CD4-positive, alpha-beta T cell treated with Interleukin-10 for 1 hour (primary cell): ENCODE data around the gene TAF9.
"Not testable (repeated sequence)": the region's sequence is repeated elsewhere in the genome, so short reads cannot be mapped to it uniquely, and the experiment has no call there.

Source experiments
- DNase-seq: peaks from one replicate; pipeline ENCODE4 v3.0.0-alpha.2; 2020

Gene TAF9

DNA sequence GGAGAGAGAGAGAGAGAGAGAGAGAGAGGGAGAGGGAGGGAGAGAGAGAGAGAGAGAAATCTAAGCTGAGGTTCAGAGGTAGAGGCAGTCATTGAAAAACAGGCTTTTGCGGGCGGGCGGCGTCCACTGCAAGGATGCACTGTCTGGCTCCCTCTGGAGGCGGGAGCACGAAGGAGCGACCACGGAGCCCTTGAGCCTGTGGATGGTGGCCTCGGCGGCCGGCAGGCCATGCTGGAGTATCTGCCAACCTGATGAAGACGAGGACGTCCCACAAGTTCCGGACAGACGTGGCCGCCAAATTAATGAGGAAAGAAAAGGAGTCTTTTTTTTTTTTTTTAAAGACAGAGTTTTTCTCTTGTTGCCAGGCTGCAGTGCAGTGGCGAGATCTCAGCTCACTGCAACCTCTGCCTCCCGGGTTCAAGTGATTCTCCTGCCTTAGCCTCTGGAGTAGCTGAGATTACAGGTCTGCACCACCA lies 34.5 kb downstream of the TAF9 start:
- DNase-seq, result peak; percentile 81

DNA sequence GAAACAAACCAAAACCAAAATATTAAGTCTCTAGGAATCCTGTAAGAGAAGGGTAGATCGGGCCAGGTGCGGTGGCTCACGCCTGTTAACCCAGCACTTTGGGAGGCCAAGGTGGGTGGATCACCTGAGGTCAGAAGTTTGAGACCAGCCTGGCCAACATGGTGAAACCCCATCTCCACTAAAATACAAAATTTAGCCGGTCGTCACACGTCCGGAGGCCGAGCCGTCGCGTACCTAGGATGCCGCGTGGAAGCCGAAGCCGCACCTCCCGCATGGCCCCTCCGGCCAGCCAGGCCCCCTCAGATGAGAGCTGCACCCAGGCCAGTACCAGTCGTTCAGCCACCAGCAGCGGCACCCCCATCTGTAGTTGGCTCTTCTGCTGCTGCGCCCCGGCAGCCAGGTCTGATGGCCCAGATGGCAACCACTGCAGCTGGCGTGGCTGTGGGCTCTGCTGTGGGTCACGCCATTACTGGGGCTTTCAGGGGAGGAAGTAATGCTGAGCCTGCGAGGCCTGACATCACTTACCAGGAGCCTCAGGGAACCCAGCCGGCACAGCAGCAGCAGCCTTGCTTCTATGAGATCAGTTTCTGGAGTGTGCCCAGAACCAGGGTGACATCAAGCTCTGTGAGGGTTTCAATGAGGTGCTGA lies 35.5 kb downstream of the TAF9 start:
- DNase-seq, result not testable (repeated sequence)

DNA sequence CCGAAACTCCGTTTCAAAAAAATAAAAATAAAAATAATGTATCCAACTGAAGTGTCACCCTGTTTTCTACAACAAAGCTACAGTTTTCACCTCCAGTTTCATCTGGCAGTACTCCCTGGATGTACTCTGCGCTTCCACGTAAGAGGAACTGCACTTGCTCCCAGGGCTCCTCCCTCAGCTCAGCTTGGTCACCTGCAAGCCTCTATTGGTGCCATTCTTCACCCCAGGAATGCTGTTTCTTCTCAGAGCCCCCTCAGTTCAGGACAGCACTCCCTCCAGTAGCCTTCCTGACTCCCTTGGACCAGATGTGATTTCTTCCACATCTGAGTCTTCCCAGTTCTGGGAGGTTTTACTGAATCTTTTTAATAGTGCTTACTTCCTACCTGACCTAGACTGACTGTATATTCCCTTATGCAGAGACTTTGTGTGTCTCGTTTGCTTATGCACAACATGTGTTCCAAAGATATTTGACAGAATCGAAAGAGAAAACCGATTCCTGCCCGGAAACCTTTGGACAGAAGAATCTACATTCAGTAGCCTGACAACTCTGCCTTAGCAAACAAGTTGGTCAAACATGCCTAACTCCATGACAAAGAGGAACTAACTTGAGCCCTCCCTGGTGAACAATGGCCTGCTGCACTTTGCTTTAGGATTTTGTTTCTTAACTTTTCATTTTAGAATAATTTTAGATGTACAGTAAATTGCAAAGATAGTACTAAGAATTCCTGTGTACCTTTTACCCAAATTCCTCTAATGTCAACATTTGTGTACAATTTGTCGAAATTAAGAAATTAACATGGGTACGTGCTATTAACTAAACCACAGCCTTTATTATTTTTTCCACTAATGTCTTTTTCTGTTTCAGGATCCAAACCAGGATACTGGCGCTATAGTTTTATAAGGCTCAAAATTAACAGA lies 37.5 kb downstream of the TAF9 start:
- DNase-seq, result no peak

DNA sequence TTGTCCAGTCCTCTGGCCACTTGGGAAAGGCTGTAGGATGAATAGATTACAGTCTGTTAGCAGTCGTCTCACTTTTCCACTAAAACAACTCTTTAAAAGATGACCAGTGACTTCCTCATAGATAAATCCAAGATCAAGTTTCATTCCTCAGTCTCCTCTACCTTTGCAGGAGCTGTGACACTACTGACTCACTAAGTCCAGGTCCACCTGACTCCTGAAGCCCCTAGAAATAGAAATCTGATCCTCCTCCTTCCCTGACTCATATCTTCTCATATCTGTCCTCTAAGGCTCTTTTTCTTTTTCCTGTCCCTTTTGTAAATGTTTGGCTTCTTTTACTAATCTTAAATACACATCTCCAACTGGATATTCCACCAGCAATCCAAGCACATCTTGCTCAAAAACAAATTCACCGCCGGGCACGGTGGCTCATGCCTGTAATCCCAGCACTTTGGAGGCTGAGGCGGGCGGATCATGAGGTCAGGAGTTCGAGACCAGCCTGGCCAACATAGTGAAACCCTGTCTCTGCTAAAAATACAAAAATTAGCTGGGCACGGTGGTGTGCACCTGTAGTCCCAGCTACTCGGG lies 39.3 kb downstream of the TAF9 start:
- DNase-seq, result no peak

DNA sequence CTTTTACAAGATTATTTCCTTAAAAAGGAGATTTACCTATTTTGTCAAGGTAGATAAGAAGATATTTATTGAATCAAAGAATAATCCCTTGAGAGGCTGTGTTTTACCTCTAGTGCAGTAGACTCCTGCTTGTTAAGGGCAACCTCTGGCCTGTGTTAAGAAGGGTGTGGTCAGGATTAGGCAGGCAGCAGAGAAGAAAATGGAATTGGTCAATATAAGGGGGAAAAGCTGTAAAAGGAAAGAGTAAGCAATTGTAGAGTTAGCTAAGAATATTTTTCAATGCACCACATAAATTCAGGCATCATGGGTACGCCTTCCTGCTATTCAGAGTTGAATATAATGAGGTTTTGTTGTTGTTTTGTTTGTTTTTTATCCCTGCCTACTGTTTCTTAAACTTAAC lies 43.0 kb downstream of the TAF9 start:
- DNase-seq, result no peak

DNA sequence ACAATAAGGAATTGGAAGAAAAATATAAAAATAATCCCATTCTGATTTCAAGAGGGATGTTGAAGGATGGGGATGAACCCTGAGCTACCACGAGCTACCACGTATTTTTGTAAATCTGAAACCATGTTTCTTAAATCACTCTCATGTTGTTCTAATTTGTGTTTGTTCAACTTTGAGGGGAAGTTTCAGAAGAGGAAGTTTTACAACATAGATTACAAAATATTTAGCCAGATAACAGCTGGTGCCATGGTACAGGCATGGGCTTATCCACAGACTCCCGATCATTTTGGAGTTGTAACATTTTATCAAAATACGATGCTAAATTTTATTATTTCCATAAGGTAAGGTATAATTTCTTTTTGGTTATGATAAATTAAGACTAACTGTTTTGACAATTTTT lies 51.9 kb downstream of the TAF9 start:
- no peak for DNase-seq

DNA sequence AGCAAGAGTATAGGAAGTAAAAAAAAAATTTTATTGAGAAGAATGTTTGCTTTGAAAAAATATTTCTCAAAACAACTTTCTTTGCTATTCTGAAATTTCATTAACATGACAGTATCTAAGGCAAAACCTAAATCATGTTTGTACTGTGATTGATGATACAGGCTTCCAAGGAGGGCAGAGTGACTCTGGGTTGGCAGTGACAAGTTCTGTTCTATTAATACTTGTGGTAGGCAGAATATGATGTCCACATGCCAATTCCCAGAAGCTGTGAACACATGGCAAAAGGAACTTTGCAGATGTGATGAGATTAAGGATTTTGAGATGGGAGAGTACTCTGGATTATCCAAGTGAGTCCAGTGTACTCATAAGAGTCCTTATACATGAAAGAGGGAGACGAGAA lies 53.3 kb downstream of the TAF9 start:
- no peak for DNase-seq
